DOHH2 (cell line): ENCODE data around the gene HASPIN.

Source experiments
- EZH2phosphoT487 ChIP-seq: fragments of 200-600 bp; sonication (generic); IDR thresholded peaks from 2 replicates; pipeline ENCODE4 v1.6.1; 2017; ENCODE audit warnings: borderline replicate concordance, mild to moderate bottlenecking, antibody characterized with exemption, low read length, moderate library complexity, mixed read lengths
- TF ChIP-seq, protein P1 (sequence below): fragments of 200-600 bp; sonication (generic); IDR thresholded peaks from one replicate; pipeline ENCODE4 v1.5.1; 2014; ENCODE audit warnings: antibody characterized with exemption, mild to moderate bottlenecking, low read depth, low read length; ENCODE audit not compliant: poor library complexity, severe bottlenecking

DNA sequence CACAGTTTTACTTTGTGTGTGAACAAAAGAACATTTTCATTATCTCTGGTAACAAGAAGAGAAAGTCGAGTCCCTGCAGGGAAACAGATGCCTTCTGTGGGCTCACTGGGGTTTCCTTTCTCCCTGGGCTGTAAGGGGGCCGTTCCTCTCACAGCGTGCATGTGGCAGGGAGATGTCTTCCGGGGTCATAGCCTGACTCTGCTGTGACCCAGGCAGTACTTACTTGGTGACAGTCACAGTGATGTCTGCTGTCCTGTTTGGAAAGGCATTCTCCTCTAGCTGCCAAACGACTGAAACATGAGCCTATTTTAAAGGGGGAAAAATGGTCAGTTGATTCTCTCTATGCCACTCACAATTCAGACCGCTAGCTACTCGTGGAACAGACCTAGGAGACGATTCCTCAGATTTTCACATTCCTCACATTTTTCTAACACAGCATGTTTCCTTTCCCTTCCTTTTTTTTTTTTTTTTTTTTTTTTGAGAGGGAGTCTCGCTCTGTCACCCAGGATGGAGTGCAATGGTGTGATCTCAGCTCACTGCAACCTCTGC is 7.3 kb downstream of the HASPIN start:
- TF ChIP-seq, protein P1, sequence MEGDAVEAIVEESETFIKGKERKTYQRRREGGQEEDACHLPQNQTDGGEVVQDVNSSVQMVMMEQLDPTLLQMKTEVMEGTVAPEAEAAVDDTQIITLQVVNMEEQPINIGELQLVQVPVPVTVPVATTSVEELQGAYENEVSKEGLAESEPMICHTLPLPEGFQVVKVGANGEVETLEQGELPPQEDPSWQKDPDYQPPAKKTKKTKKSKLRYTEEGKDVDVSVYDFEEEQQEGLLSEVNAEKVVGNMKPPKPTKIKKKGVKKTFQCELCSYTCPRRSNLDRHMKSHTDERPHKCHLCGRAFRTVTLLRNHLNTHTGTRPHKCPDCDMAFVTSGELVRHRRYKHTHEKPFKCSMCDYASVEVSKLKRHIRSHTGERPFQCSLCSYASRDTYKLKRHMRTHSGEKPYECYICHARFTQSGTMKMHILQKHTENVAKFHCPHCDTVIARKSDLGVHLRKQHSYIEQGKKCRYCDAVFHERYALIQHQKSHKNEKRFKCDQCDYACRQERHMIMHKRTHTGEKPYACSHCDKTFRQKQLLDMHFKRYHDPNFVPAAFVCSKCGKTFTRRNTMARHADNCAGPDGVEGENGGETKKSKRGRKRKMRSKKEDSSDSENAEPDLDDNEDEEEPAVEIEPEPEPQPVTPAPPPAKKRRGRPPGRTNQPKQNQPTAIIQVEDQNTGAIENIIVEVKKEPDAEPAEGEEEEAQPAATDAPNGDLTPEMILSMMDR: no peak
- no peak for TF ChIP-seq EZH2phosphoT487
